ENCODE results near the gene LRRD1.

Gene LRRD1

GRCh38 chr7:92134271-92135051 lies 44.5 kb downstream of the LRRD1 start, which contains the start of gene CYP51A1:
TSS of gene CYP51A1 (minus strand) at chr7:92134477. CDS start at chr7:92134364, 113 bp downstream.
- H3K27me3 ChIP-seq, result no peaks in the 10 kb centered on the region
- H3K36me3 ChIP-seq, result peaks cover 0 to 14% (median 0%) of the 10 kb centered on the region in 3 donors
- intact Hi-C loops (cut with DNase I; ENCODE audit: low total_unique reads), result no loop called here
- H3K9me3 ChIP-seq, result no peaks in the 10 kb centered on the region
- peak within 1 kb of the TSS; percentile 92 for H3K27ac ChIP-seq
- H3K4me3 ChIP-seq, result peak within 1 kb of the TSS; percentile 84 to 86
- peak; percentile 92 to 97 for DNase-seq
- peaks cover 0 to 27% (median 13%) of the 10 kb centered on the region in 4 donors for H3K4me1 ChIP-seq
- TF ChIP-seq CTCF (IDR thresholded peaks at IDR 0.05), result no peak

GRCh38 chr7:92133737-92134270 lies 45.1 kb downstream of the LRRD1 start:
- peak overlapping the region; percentile 84 to 86 for H3K4me3 ChIP-seq
- DNase-seq, result peak; percentile 67 to 83
- peaks cover 0 to 20% (median 1%) of the 10 kb centered on the region in 3 donors for H3K36me3 ChIP-seq
- no peaks in the 10 kb centered on the region for H3K9me3 ChIP-seq
- peak overlapping the region; percentile 92 for H3K27ac ChIP-seq
- H3K4me1 ChIP-seq, result peaks cover 0 to 27% (median 13%) of the 10 kb centered on the region in 4 donors
- no peaks in the 10 kb centered on the region for H3K27me3 ChIP-seq
- intact Hi-C loops (cut with DNase I; ENCODE audit: low total_unique reads), result no loop called here
- TF ChIP-seq CTCF (IDR thresholded peaks at IDR 0.05), result peak; percentile 70 to 80

GRCh38 chr7:92133133-92133736 lies 45.7 kb downstream of the LRRD1 start:
- Histone ChIP-seq H3K27ac (peak overlapping the region; percentile 92), H3K4me1 (peaks cover 0 to 27% (median 13%) of the 10 kb centered on the region in 4 donors), H3K27me3 (no peaks in the 10 kb centered on the region), H3K36me3 (peaks cover 5 to 26% (median 6%) of the 10 kb centered on the region in 3 donors), H3K9me3 (no peaks in the 10 kb centered on the region), H3K4me3 (peak overlapping the region; percentile 84 to 86)
- intact Hi-C loops (cut with DNase I; ENCODE audit: low total_unique reads), result no loop called here
- TF ChIP-seq CTCF (IDR thresholded peaks at IDR 0.05), result no peak
- no peak for DNase-seq

- H3K9me3 ChIP-seq, result no peaks in the 10 kb centered on the region
- H3K4me1 ChIP-seq, result peaks cover 0 to 27% (median 13%) of the 10 kb centered on the region in 4 donors
- DNase-seq, result no peak
- intact Hi-C loops (cut with DNase I; ENCODE audit: low total_unique reads), result no loop called here
- H3K36me3 ChIP-seq, result peaks cover 6 to 38% (median 11%) of the 10 kb centered on the region in 3 donors
- H3K4me3 ChIP-seq, result no peak overlapping the region
- H3K27me3 ChIP-seq, result no peaks in the 10 kb centered on the region
- no peak for TF ChIP-seq CTCF (IDR thresholded peaks at IDR 0.05)
- H3K27ac ChIP-seq, result no peak overlapping the region
Observed at GRCh38 chr7:92131764-92132330, 47.1 kb downstream of the LRRD1 start.

GRCh38 chr7:92131093-92131492 lies 47.8 kb downstream of the LRRD1 start:
- peaks cover 0 to 27% (median 13%) of the 10 kb centered on the region in 4 donors for H3K4me1 ChIP-seq
- peaks cover 6 to 45% (median 12%) of the 10 kb centered on the region in 3 donors for H3K36me3 ChIP-seq
- no peaks in the 10 kb centered on the region for H3K9me3 ChIP-seq
- TF ChIP-seq CTCF (IDR thresholded peaks at IDR 0.05), result no peak
- no peak for DNase-seq
- no peak overlapping the region for H3K27ac ChIP-seq
- intact Hi-C loops (cut with DNase I; ENCODE audit: low total_unique reads), result no loop called here
- no peak overlapping the region for H3K4me3 ChIP-seq
- no peaks in the 10 kb centered on the region for H3K27me3 ChIP-seq

Measured in tibial artery (tissue), 4 donors.